GM21619 (cell line): ENCODE data around the gene ABTB2.
"Not testable (repeated sequence)": the region's sequence is repeated elsewhere in the genome, so short reads cannot be mapped to it uniquely, and the experiment has no call there.

Source experiments
- ATAC-seq: cut with Tn5 transposase; IDR thresholded peaks from one replicate; pipeline ENCODE4 v1.9.1; 2021; ENCODE audit not compliant: unreplicated experiment

ABTB2 gene

GRCh38 chr11:34357701-34358257 is at the start of gene ABTB2:
Gene ABTB2, minus strand, starts transcription at chr11:34358010.
- ATAC-seq = peak; percentile 77

- ATAC-seq = no peak
Measured at GRCh38 chr11:34407121-34407813, 49.5 kb upstream of the ABTB2 start.

DNA sequence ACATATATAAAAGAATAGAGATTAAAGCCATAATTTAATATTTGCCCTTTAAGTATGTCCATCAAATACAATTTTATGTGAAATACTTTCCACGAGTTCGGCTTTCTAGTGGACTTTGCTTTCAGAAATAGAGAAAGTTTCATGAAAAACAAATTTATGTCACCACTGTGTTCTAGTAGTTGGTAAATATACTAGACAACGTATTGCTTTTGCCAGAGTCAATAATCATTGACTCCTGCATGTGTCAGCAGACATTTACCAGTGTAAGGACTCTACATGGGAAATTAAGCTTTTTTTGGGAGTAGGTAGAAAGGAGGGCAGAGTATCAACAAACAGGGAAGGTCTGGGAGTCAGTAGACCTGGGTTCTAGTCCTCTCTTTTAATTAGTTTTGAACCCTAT is 48.6 kb upstream of the ABTB2 start:
- ATAC-seq = no peak

GRCh38 chr11:34405079-34405858 is 47.5 kb upstream of the ABTB2 start:
- ATAC-seq = no peak

GRCh38 chr11:34404280-34404679 is 46.5 kb upstream of the ABTB2 start:
- no peak for ATAC-seq

DNA sequence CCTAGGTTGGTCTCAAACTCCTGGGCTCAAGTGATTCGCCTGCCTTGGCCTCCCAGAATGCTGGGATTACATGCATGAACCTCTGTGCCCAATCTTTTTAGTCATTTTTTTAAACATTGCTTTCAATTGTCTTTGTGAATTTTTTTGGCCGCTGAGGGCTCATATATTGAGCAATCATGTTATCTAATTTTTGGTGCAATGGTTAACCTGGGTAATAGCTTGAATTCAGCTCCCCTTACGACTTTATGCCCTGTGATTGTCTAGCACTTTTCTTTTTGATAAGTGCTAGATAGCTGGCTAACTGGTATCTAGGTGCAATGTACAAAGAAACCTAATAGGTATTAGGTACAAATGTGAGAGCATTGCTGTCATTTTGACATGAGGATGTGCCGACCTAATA is 45.6 kb upstream of the ABTB2 start:
- no peak for ATAC-seq

GRCh38 chr11:34397811-34398210 is 40.0 kb upstream of the ABTB2 start:
- no peak for ATAC-seq

DNA sequence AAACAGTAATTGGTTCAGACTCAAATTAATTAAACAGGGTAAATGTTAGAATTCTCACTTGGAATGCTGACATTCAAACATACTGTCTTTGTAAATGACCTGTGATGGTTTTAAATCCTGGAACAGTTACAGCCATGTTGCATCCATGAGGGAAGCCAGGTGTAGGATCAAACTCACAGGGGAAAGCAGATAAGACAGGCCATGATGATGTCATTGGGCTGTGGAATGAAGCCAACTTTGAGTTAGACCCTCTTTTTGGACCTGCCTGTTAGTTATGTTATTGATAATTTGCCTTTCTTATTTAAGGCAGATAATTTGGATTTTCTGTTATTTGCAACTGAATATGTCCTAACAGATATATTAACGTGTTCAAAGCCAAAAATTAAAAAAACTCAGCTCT is 39.3 kb upstream of the ABTB2 start:
- no peak for ATAC-seq

GRCh38 chr11:34395916-34396550 is 38.2 kb upstream of the ABTB2 start:
- no peak for ATAC-seq

DNA sequence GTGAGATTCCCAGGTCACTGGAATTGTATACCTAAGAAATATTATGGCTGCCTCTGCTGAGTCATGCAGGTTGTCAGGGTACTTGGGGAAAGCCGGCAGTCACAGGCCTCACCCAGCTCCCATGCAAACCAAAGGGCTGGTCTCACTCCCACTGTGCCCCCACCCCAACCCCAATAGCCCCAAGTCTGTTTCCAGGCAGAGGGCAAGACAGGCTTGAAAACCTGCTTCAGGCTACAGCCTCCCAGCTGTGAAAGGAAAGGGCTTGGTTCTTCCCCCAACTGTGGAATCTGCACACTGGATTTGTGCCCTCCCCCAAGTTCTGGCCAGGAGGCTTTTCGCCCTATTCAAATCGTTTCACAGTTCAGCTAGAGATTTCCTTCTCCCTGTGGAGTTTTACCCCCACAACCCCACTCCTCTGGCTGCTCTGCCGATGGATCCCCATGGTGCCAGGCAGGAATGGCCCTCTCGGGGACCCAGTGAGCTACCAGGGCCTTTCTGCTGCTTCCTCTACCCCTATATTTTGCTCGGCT is 37.0 kb upstream of the ABTB2 start:
- no peak for ATAC-seq

GRCh38 chr11:34387653-34388052 is 29.8 kb upstream of the ABTB2 start:
- ATAC-seq = no peak

- not testable (repeated sequence) for ATAC-seq
Measured at GRCh38 chr11:34386356-34386755, 28.5 kb upstream of the ABTB2 start.

GRCh38 chr11:34382532-34383276 is 24.9 kb upstream of the ABTB2 start:
- ATAC-seq = no peak

DNA sequence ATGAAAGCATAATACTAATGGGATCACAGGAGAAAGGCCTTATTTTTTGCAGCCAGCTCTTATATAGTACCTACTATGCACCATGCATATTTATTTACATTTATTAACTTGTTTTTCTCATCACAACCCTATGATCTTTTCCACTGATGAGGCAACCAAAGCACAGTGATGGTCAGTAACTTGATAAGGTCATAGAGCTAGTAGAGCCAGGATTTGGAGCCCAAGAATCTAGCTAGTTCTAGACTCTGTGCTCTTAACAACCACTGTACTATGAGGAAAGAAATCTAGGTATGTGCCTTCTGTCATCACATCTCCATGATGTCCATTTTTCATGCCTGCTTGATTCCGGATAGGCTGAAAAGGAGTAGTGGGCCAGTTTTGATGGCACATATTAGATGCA is 24.0 kb upstream of the ABTB2 start:
- no peak for ATAC-seq

GRCh38 chr11:34380696-34381095 is 22.9 kb upstream of the ABTB2 start:
- no peak for ATAC-seq

DNA sequence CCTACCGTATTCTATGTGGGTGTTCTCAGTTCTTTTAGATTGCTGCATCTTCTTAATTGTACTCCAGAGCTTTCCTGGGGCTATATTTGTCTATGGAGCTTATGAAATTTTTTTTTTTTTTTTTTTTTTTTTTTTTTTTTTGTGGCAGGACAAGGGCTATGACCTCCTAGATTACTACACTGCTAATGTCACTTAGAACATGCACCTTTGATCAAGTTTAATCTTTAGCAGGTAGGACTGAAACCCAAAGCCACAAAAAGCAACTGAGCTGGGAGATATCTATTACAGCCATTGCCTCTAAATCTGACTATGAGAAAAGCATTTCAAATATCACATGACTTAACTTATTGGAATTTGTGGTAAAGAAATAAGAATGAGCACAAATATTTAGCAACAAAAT is 21.7 kb upstream of the ABTB2 start:
- ATAC-seq = no peak

GRCh38 chr11:34379079-34379478 is 21.3 kb upstream of the ABTB2 start:
- ATAC-seq = no peak

- no peak for ATAC-seq
Measured at GRCh38 chr11:34373727-34374126, 15.9 kb upstream of the ABTB2 start.

DNA sequence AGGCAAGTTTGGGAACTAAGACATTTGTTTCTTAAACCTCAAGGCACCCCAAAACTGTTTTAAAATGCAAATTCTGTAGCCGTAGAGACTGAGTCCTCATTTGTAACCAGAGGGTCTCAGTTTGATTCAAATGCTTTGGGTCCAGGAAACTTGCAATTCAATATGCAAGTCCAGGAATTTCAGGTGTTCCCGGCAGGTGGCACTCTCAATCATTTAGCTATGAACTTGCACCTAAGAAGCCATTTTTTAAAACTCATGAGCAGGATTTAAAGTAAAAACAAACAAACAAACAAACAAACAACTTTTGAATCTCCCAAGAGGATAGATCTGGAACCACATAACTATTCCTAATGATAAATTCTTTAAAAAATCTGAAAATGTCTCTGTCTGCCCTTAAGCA is 8.7 kb upstream of the ABTB2 start:
- ATAC-seq = no peak

- no peak for ATAC-seq
Measured at GRCh38 chr11:34364102-34364501, 6.3 kb upstream of the ABTB2 start.
